Glutamatergic neuron (in vitro differentiated cells): ENCODE data around the gene APBA2. TPM values are rescaled to one million over a fixed set of nuclear protein-coding genes. Genes with fewer than 3 reads are reported as not detected.

ENCODE experiments used
- DNase-seq: peaks from one replicate; pipeline ENCODE4 v3.0.0; 2022
- H3K27ac Mint-ChIP-seq: one replicate; pipeline ENCODE4 v1.8.0; 2020; ENCODE audit warnings: mild to moderate bottlenecking, mixed read lengths, inconsistent platforms; ENCODE audit not compliant: unreplicated experiment
- H3K27me3 Mint-ChIP-seq: one replicate; pipeline ENCODE4 v1.8.0; 2020; ENCODE audit warnings: mild to moderate bottlenecking, moderate library complexity, mixed read lengths, inconsistent platforms; ENCODE audit not compliant: unreplicated experiment
- H3K36me3 Mint-ChIP-seq: one replicate; pipeline ENCODE4 v1.8.0; 2020; ENCODE audit warnings: mild to moderate bottlenecking, mixed read lengths, inconsistent platforms; ENCODE audit not compliant: unreplicated experiment
- H3K4me1 Mint-ChIP-seq: one replicate; pipeline ENCODE4 v1.8.0; 2020; ENCODE audit warnings: mild to moderate bottlenecking, low read depth, mixed read lengths, inconsistent platforms; ENCODE audit not compliant: unreplicated experiment
- H3K4me3 Mint-ChIP-seq: one replicate; pipeline ENCODE4 v1.8.0; 2020; ENCODE audit warnings: mild to moderate bottlenecking, mixed read lengths, inconsistent platforms; ENCODE audit not compliant: unreplicated experiment
- H3K9me3 Mint-ChIP-seq: one replicate; pipeline ENCODE4 v1.8.0; 2020; ENCODE audit warnings: mild to moderate bottlenecking, moderate library complexity, mixed read lengths, inconsistent platforms; ENCODE audit not compliant: unreplicated experiment
- CTCF ChIP-seq: fragments of 200-600 bp; sonication (generic); IDR thresholded peaks from one replicate; pipeline ENCODE4 v1.5.0; 2021; ENCODE audit not compliant: partially characterized antibody, unreplicated experiment
- total RNA-seq: library from RNA; stranded (reverse); fragmentation: NEBNext Ultra II Directional; extraction: Animal tissue kit (Norgen Biotek cat#: 25700); gene quantifications from one replicate; pipeline ENCODE4 v1.2.1, GENCODE V29; 2021; ENCODE audit not compliant: unreplicated experiment

The APBA2 gene
- total RNA-seq, 1 donor from 2014 or later, result 166 TPM

DNA sequence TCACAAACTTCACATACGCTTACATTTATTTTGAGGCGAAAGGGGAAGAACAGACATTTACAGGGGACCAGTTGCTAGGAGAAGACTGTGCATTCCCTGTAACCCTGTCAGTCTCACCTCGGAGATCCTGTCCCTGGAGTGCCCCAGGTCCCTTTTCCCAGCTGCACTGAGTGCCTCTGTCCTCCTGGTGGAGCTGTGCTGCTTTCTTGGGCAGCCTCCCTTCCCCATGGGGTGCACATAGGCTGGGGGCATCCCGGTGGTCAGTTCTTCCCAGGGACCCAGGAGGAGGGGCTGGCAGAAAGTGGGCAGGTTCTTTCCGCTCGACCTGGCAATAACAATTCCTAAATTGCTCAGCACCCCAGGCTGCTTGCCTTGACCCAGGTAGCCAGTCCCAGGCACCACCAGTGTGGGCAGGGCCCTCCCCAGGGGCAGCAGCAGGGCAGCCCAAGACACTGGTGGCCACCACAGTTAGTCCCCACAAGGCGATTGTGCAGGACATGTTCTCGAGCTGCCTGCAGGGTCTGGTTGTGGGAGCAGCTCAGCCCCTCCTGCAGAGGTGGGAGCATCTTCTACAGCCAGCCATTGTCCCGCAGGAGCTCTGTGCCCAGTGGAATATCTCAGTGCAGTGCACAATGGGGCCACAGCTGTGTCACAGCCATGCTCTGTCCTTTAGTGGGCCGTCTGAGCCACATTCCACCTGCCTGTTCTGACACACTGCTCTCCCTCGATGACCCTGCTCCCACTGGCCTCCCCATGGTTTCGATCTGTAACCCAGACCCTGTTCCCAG is 36.3 kb downstream of the APBA2 start:
- TF ChIP-seq CTCF, result no peak
- Mint-ChIP-seq H3K4me3 (no peak overlapping the region), H3K27ac (peak overlapping the region; percentile 25), H3K27me3 (peaks cover 7% of the 10 kb centered on the region), H3K36me3 (peaks cover 8% of the 10 kb centered on the region), H3K9me3 (peaks cover 6% of the 10 kb centered on the region), H3K4me1 (peaks cover 21% of the 10 kb centered on the region)
- DNase-seq, result no peak

DNA sequence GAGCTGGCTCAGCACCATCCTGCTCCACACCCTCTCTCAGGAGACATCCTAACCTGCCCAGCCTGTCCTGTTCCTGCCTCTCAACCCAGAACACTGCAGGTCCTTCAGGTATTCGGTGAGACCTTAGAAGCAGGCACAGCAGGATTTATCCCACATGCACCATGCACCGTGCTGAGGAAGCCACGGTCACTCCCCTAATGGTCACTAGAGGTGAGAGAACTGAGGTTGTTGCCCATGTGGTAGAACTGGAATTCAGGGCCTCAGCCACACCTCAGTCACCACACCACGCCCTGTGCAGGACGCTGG is 36.9 kb downstream of the APBA2 start:
- Mint-ChIP-seq H3K27ac (peak overlapping the region; percentile 25), H3K36me3 (peaks cover 8% of the 10 kb centered on the region)

DNA sequence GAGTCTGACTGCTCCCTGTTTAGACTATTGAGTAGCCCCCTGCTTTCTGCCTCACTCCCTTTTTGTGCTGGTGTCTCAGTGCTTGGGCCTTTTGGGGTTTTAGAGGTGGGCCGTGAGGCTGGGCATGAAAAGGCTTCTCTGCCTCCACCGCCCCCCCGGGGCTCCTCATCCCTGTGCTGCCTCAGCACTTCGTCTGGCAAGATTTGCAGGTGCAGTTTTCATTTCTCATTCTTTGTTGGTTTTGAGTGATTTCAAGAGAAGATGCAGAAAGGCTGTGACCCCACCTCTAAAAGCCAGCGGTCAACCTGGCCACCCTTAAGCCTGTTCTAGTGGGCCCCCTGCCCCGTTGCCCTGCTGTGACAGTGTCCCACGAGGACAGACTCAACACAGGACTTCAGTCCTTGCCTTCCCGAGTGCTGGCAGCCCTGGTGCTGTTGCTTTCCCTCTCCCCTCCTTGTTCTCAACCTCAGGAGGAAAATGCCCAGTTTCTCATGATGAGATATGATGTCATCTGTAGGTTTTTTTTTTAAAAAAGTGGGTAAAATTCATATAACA is 38.0 kb downstream of the APBA2 start:
- no peak for DNase-seq
- Mint-ChIP-seq H3K4me3 (no peak overlapping the region), H3K27me3 (peaks cover 4% of the 10 kb centered on the region), H3K36me3 (peaks cover 8% of the 10 kb centered on the region), H3K9me3 (peaks cover 4% of the 10 kb centered on the region), H3K4me1 (peaks cover 18% of the 10 kb centered on the region), H3K27ac (no peak overlapping the region)
- TF ChIP-seq CTCF, result no peak

More for the DNA sequence above, 36.9 kb downstream of the APBA2 start:
- TF ChIP-seq CTCF, result no peak
- Mint-ChIP-seq H3K4me1 (peaks cover 19% of the 10 kb centered on the region), H3K27me3 (peaks cover 5% of the 10 kb centered on the region), H3K4me3 (no peak overlapping the region), H3K9me3 (peaks cover 4% of the 10 kb centered on the region)
- DNase-seq, result no peak

DNA sequence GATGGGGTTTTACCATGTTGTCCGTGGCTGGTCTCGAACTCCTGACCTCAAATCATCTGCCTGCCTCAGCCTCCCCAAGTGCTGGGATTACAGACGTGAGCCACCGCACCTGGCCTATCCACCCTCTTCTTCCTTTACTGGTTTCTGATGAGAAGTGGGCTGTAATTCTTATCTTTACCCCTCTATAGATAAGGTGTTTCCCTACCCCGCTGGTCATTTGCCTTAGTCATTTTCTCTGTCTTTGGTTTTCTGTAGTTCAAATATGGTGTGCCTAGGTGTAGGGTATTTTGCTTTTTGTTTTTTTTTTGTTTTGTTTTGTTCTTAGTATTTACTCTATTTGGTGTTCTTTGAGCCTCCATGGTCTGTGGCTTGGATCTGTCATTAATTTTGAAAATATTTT is 41.3 kb downstream of the APBA2 start:
- no peak for DNase-seq
- TF ChIP-seq CTCF, result no peak
- H3K4me1 Mint-ChIP-seq, result peaks cover 17% of the 10 kb centered on the region
- peaks cover 4% of the 10 kb centered on the region for H3K36me3 Mint-ChIP-seq
- no peak overlapping the region for H3K4me3 Mint-ChIP-seq
- no peak overlapping the region for H3K27ac Mint-ChIP-seq
- peaks cover 3% of the 10 kb centered on the region for H3K9me3 Mint-ChIP-seq
- no peaks in the 10 kb centered on the region for H3K27me3 Mint-ChIP-seq

DNA sequence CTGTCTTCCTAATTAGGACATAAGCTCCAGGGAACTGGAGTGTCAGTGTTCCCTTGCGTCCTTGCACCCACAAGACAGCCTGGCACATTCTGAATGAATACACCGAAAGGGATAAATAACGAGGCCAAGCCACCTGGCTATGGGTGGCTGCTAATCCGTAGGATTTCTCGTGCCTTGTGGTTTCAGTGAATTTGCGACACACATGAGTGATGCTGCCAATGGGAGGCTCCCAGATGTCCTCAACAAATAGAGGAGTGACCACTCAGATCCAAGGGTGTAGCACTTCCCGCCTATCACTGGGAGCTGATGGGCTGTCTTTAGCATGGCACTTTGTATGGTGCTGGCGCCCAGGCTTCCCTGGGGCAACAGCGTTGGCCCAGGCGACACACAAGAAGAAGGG is 43.4 kb downstream of the APBA2 start:
- Mint-ChIP-seq H3K4me3 (no peak overlapping the region), H3K36me3 (no peaks in the 10 kb centered on the region), H3K27ac (no peak overlapping the region), H3K27me3 (peaks cover 3% of the 10 kb centered on the region), H3K4me1 (peaks cover 24% of the 10 kb centered on the region), H3K9me3 (peaks cover 10% of the 10 kb centered on the region)
- TF ChIP-seq CTCF, result no peak
- no peak for DNase-seq
